Thoracic aorta (tissue), 2 donors: Measurements from ENCODE around the gene B3GNT2. TPM values are rescaled to one million over a fixed set of nuclear protein-coding genes. Genes with fewer than 3 reads are reported as not detected.

Source experiments
- ATAC-seq: fragments of 150-250 bp; one replicate; pipeline ENCODE4 v1.8.0; 2017; ENCODE audit warnings: low read depth; ENCODE audit not compliant: insufficient number of reproducible peaks, low FRiP score
- DNase-seq: peaks from one replicate; pipeline ENCODE4 v3.0.0-alpha.2; 2020; ENCODE audit warnings: low spot score
- H3K27ac ChIP-seq, 2 donors: fragments of 200-600 bp; sonication (generic); 1 replicate in 1 of 2; 2 replicates in 1 of 2; pipeline ENCODE4 v1.5.1; 2016; ENCODE audit warnings: mild to moderate bottlenecking in 2 of 2, moderate library complexity in 2 of 2
- H3K27me3 ChIP-seq: fragments of 200-600 bp; sonication (generic); replicated peaks from 2 replicates; pipeline ENCODE4 v1.6.0; 2016; ENCODE audit warnings: mild to moderate bottlenecking; ENCODE audit not compliant: insufficient read depth
- H3K36me3 ChIP-seq: fragments of 200-600 bp; sonication (generic); one replicate; pipeline ENCODE4 v1.5.1; 2016
- H3K4me1 ChIP-seq, 2 donors: fragments of 200-600 bp; sonication (generic); 1 replicate in 1 of 2; 2 replicates in 1 of 2; pipeline versions ENCODE4 v1.5.1 to v1.6.0; 2016; ENCODE audit warnings: low read depth in 2 of 2, mild to moderate bottlenecking in 1 of 2; ENCODE audit not compliant: control insufficient read depth in 1 of 2
- H3K4me3 ChIP-seq: fragments of 200-600 bp; sonication (generic); 2 replicates; pipeline ENCODE4 v1.5.1; 2016; ENCODE audit warnings: mild to moderate bottlenecking
- H3K9me3 ChIP-seq: fragments of 200-600 bp; sonication (generic); 2 replicates; pipeline ENCODE4 v1.5.1; 2016
- total RNA-seq, 2 donors: library from RNA; depleted of rRNA; stranded (reverse); fragments of >200 nt; gene quantifications; one replicate each; pipeline versions ENCODE4 v1.1.0 to v1.2.3, GENCODE V29; 2016
- TF ChIP-seq, protein P1 (sequence below): fragments of 200-600 bp; sonication (generic); IDR thresholded peaks from one replicate; pipeline ENCODE4 v1.5.1; 2019; ENCODE audit warnings: antibody characterized with exemption

The B3GNT2 gene
- total RNA-seq, 2 donors from 2014 or later, result 20.1 to 27.9 TPM

DNA sequence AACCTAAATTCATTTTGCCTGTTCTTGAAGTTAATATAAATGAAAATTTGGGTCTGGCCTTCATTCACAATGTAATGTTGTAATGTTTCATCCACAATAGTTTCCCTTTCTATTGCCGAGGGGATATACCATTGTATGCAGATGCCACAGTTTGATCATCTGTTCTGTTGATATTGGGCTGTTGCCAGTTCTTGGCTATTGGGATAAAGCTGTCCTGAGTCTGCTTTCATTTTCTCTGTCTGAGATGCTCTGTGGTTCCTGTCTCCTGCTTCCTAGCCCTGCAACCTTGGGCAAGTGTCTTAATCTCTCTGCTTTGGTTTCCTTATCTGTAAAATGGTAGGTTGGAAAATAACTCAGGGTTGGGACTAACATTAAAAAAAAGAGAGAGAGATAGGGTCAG, 25.2 kb downstream of the B3GNT2 start:
- TF ChIP-seq, protein P1, sequence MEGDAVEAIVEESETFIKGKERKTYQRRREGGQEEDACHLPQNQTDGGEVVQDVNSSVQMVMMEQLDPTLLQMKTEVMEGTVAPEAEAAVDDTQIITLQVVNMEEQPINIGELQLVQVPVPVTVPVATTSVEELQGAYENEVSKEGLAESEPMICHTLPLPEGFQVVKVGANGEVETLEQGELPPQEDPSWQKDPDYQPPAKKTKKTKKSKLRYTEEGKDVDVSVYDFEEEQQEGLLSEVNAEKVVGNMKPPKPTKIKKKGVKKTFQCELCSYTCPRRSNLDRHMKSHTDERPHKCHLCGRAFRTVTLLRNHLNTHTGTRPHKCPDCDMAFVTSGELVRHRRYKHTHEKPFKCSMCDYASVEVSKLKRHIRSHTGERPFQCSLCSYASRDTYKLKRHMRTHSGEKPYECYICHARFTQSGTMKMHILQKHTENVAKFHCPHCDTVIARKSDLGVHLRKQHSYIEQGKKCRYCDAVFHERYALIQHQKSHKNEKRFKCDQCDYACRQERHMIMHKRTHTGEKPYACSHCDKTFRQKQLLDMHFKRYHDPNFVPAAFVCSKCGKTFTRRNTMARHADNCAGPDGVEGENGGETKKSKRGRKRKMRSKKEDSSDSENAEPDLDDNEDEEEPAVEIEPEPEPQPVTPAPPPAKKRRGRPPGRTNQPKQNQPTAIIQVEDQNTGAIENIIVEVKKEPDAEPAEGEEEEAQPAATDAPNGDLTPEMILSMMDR, result no peak
- H3K27ac ChIP-seq, result no peak overlapping the region
- no peak for ATAC-seq

GRCh38 chr2:62222171-62222570, 26.3 kb downstream of the B3GNT2 start:
- no peaks in the 10 kb centered on the region for H3K9me3 ChIP-seq
- DNase-seq, result no peak
- TF ChIP-seq, protein P1, result no peak
- H3K36me3 ChIP-seq, result peaks cover 19% of the 10 kb centered on the region
- H3K4me3 ChIP-seq, result no peak overlapping the region
- no peak for ATAC-seq
- H3K27me3 ChIP-seq, result no peaks in the 10 kb centered on the region
- H3K27ac ChIP-seq, result no peak overlapping the region
- H3K4me1 ChIP-seq, result peaks cover 22 to 36% of the 10 kb centered on the region in 2 donors

More for the DNA sequence above, 25.2 kb downstream of the B3GNT2 start:
- no peak overlapping the region for H3K4me3 ChIP-seq
- no peak for DNase-seq
- peaks cover 19% of the 10 kb centered on the region for H3K36me3 ChIP-seq
- H3K27me3 ChIP-seq, result no peaks in the 10 kb centered on the region
- no peaks in the 10 kb centered on the region for H3K9me3 ChIP-seq
- peaks cover 26 to 46% of the 10 kb centered on the region in 2 donors for H3K4me1 ChIP-seq

- Histone ChIP-seq H3K27ac (no peak overlapping the region), H3K4me1 (peaks cover 17 to 31% of the 10 kb centered on the region in 2 donors), H3K9me3 (no peaks in the 10 kb centered on the region), H3K4me3 (no peak overlapping the region), H3K27me3 (no peaks in the 10 kb centered on the region), H3K36me3 (peaks cover 19% of the 10 kb centered on the region)
- DNase-seq, result no peak
- no peak for ATAC-seq
- TF ChIP-seq, protein P1, result no peak
These were observed 26.8 kb downstream of the B3GNT2 start for GRCh38 chr2:62222674-62223073.

DNA sequence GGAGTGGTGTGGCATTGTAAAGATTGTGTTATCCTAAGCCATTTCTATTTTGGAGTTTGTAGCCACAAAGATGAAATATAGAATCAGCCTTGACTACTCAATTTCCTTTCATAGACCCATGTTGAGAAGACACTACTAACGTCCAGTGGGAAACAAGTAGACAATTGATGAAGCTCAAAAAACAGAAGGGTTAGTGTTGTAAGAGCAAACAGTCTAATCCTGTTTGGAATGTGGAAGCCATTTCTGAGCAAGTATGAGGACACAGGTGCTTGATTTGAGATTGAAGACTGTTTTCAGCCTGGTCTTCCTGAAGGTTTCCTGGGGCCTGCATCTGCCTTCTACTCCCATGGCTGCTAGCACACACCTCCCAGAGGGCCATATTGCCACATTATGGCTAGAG, 29.1 kb downstream of the B3GNT2 start:
- no peak for ATAC-seq
- H3K27ac ChIP-seq, result no peak overlapping the region

GRCh38 chr2:62227386-62228075, 31.6 kb downstream of the B3GNT2 start:
- Histone ChIP-seq H3K4me1 (peaks cover 6 to 13% of the 10 kb centered on the region in 2 donors), H3K27me3 (no peaks in the 10 kb centered on the region), H3K4me3 (no peak overlapping the region), H3K9me3 (no peaks in the 10 kb centered on the region), H3K27ac (no peak overlapping the region), H3K36me3 (peaks cover 19% of the 10 kb centered on the region)
- no peak for DNase-seq
- no peak for ATAC-seq
- TF ChIP-seq, protein P1, result no peak

More for the DNA sequence above, 29.1 kb downstream of the B3GNT2 start:
- TF ChIP-seq, protein P1, result no peak
- Histone ChIP-seq H3K9me3 (no peaks in the 10 kb centered on the region), H3K4me3 (no peak overlapping the region), H3K36me3 (peaks cover 19% of the 10 kb centered on the region), H3K4me1 (peaks cover 4 to 8% of the 10 kb centered on the region in 2 donors), H3K27me3 (no peaks in the 10 kb centered on the region)
- no peak for DNase-seq
